ENCODE results near the gene MAJIN. TPM values are rescaled to one million over a fixed set of nuclear protein-coding genes. Genes with fewer than 3 reads are reported as not detected.

The MAJIN gene
- total RNA-seq, 1 donor from 2014 or later: not detected

DNA sequence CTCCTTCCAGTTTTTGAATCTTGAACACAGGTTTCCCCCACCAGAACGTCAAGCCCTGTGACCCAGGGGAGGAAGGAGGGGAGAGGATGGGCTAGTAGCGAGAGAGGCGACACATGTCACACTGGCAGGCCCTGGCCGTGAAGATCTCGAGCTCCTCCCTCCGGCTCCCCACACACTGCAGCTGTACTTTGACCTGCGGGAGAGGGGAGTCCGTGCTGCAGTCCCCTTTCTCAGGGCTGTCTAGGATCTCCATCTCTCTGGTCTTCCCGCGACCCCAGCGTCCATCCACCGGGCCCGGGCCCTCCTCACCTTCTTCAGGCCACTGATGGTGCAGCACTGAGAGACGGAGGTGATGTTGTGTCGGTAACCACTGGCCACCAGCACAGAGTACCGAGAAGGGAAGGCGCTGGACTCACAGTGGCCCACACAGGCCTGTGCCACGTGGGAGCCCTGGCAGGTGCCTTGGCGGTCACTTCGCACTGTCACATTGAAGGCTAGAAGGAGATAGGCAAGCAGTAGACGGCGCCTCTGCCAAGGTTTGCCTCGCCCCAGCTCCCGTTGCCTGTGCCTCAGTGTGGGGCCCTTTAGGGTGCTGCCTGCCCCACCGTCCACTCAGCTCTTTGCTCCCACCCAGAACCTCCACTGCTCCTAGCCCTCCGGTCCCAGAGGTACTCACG is 37.1 kb downstream of the MAJIN start:
- Mint-ChIP-seq H3K27ac (no peak overlapping the region), H3K36me3 (ENCODE audit: low read depth) (peaks cover 16% of the 10 kb centered on the region), H3K27me3 (ENCODE audit: insufficient read depth) (peaks cover 2% of the 10 kb centered on the region), H3K4me1 (ENCODE audit: low read depth) (no peaks in the 10 kb centered on the region), H3K4me3 (no peak overlapping the region), H3K9me3 (no peaks in the 10 kb centered on the region)
- intact Hi-C loops (cut with micrococcal nuclease): no loop called here
- DNase-seq (ENCODE audit: low spot score): no peak

DNA sequence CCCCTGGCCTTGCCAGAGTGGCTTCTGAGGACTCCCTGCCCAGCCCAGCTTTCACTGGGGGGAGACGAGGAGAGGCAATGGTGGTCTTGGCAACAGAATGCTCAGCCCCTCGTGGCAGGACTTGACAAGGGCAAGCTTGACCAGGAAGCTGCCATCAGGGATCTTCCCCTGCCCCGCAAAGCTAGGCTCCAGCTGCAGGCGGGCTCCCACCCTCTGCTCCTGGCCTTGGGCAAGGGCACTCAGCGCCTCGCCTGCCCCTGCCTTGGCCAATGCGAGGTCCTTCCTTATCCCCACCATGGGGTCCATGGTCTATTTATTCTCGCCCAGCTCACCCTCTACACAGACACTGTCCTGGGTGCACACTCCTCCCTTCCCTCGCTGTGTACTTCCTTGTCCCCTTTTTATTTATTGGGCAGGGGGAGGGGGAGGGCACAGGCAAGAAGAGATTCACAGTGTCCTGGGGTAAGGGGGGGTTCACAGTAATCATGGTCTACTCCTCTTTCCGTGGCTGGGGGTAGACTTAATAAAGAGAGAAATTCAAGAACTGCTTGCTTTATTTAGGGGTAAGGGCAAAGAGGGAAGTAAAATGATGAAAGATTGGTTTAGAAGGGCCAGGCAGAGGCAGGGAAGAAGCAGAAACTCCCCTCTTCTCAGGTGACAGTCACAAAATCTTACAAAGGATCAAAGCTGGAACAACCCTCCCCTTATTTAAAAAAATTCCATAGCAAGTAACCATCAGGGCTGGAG is 37.8 kb downstream of the MAJIN start:
- Mint-ChIP-seq H3K4me3 (no peak overlapping the region), H3K9me3 (no peaks in the 10 kb centered on the region), H3K27me3 (ENCODE audit: insufficient read depth) (peaks cover 2% of the 10 kb centered on the region), H3K36me3 (ENCODE audit: low read depth) (peaks cover 17% of the 10 kb centered on the region), H3K4me1 (ENCODE audit: low read depth) (no peaks in the 10 kb centered on the region), H3K27ac (no peak overlapping the region)
- intact Hi-C loops (cut with micrococcal nuclease): no loop called here
- no peak for DNase-seq (ENCODE audit: low spot score)

DNA sequence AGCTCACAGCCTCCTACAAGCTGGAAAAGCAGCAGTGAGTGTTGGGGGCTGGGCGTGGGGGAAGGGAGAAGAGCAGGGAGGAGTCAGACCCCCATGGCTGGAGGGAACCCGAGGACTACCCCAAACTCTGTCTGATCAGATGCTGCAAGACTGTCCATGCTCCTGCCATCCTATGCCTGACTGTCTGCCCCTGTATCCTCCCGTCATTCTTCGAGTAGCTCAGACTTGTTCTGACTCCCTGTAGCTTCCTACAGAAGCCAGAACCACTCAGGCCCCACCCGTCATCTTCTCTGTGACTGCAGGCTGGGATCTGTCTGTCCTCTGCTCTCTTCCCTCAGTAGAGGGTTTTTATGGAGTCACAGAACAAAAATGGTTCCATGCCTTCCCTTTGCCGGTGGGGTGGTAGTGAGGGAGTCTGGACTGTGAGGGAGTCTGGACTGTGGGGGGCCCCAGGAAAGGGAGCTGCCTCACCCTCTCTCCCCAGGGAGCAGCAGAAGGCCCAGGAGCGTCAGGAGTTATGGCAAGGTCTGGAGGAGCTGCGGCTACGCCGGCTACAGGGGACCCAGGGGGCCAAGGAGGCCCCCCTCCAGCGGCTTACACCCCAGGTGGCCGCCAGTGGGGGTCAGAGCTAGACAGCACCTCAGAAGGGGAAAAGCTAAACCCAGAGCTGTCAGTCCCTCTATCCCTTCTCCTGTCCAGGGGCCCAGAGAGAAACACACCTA is 38.5 kb downstream of the MAJIN start:
- intact Hi-C loops (cut with micrococcal nuclease): no loop called here
- DNase-seq (ENCODE audit: low spot score): no peak
- H3K4me1 Mint-ChIP-seq (ENCODE audit: low read depth): no peaks in the 10 kb centered on the region
- H3K4me3 Mint-ChIP-seq: no peak overlapping the region
- no peaks in the 10 kb centered on the region for H3K9me3 Mint-ChIP-seq
- no peaks in the 10 kb centered on the region for H3K27me3 Mint-ChIP-seq (ENCODE audit: insufficient read depth)
- H3K27ac Mint-ChIP-seq: no peak overlapping the region
- H3K36me3 Mint-ChIP-seq (ENCODE audit: low read depth): peaks cover 17% of the 10 kb centered on the region

DNA sequence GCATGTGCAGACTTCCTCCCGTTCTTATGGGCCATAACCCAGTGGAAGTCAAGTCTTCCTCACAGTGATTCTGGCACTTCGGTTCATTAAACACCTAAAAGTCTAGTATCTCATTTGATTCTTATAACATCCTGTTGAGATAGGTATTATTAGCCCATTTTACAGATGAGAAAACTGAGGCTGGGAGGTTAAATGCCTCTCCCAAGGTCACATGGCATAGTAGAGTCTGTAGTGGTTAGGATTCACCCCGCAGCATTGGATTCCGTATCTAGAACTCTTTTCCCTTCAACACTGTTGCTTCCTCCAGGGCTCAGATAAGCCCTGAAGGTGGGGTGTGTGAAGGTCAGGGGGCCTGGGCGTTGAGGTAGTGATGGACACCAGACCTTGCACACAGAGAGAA is 39.6 kb downstream of the MAJIN start:
- Mint-ChIP-seq H3K36me3 (ENCODE audit: low read depth) (peaks cover 21% of the 10 kb centered on the region), H3K27ac (no peak overlapping the region)
- intact Hi-C loops (cut with micrococcal nuclease): no loop called here

DNA sequence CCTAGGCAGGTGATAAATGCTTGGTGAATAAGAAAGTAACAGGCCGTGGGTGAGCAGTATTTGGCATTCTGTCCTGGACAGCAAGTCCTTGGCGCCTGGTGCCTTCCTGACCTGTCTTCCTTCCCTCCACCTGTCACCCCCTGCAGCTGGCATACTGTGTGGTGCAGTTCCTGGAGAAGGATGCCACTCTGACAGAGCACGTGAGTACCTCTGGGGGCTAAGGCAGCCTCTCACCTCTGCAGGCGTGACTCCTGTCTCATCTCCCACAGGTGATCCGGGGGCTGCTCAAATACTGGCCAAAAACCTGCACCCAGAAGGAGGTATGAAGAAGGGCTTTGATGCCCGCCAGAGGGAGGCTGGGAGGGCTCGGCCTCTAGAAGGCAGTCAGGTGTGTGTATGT is 40.6 kb downstream of the MAJIN start:
- intact Hi-C loops (cut with micrococcal nuclease): no loop called here
- Mint-ChIP-seq H3K4me1 (ENCODE audit: low read depth) (peaks cover 6% of the 10 kb centered on the region), H3K4me3 (no peak overlapping the region), H3K9me3 (no peaks in the 10 kb centered on the region), H3K27ac (no peak overlapping the region), H3K27me3 (ENCODE audit: insufficient read depth) (no peaks in the 10 kb centered on the region), H3K36me3 (ENCODE audit: low read depth) (peaks cover 27% of the 10 kb centered on the region)
- DNase-seq (ENCODE audit: low spot score): no peak

More for the DNA sequence above, 39.6 kb downstream of the MAJIN start:
- H3K9me3 Mint-ChIP-seq: no peaks in the 10 kb centered on the region
- H3K27me3 Mint-ChIP-seq (ENCODE audit: insufficient read depth): no peaks in the 10 kb centered on the region
- no peak for DNase-seq (ENCODE audit: low spot score)
- peaks cover under 1% of the 10 kb centered on the region for H3K4me1 Mint-ChIP-seq (ENCODE audit: low read depth)
- H3K4me3 Mint-ChIP-seq: no peak overlapping the region

DNA sequence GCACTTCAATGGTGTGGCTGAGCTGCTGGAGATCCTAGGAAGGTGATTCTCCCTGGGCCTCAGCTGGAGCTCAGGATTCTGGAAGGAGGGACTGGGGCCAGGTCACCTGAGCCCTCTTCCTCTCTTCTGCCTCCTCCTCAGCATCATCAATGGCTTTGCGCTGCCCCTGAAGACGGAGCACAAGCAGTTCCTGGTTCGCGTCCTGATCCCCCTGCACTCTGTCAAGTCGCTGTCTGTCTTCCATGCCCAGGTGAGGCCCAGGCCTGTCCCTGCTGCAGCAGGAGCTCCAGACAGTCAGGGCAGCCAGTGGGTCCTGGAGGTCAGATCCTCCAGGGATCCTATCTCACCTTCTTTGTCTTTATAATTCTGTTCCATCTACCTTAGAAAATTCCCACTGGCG is 41.6 kb downstream of the MAJIN start:
- peaks cover 27% of the 10 kb centered on the region for H3K36me3 Mint-ChIP-seq (ENCODE audit: low read depth)
- no peak for DNase-seq (ENCODE audit: low spot score)

DNA sequence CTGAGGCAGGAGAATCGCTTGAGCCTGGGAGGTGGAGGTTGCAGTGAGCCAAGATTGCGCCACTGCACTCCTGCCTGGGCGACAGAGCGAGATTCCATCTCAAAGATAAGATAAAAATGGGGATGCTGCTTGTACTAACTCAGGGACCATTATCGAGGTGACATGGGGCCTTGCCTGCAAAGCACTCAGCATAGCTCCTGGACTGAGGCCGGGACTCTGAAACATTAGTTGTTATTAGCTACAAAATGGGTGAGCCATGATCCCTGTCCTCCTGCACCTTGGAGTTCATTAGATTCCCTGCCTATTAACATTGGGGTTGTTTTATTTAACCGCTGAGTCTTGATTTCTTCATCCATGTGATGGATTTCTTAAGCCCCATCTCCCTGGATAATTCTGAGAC is 42.3 kb downstream of the MAJIN start:
- intact Hi-C loops (cut with micrococcal nuclease): no loop called here
- Mint-ChIP-seq H3K9me3 (no peaks in the 10 kb centered on the region), H3K4me3 (no peak overlapping the region), H3K4me1 (ENCODE audit: low read depth) (peaks cover 10% of the 10 kb centered on the region), H3K27me3 (ENCODE audit: insufficient read depth) (no peaks in the 10 kb centered on the region), H3K36me3 (ENCODE audit: low read depth) (peaks cover 27% of the 10 kb centered on the region), H3K27ac (no peak overlapping the region)
- no peak for DNase-seq (ENCODE audit: low spot score)

More for the DNA sequence above, 41.6 kb downstream of the MAJIN start:
- Mint-ChIP-seq H3K4me3 (no peak overlapping the region), H3K27ac (no peak overlapping the region), H3K27me3 (ENCODE audit: insufficient read depth) (no peaks in the 10 kb centered on the region), H3K9me3 (no peaks in the 10 kb centered on the region), H3K4me1 (ENCODE audit: low read depth) (peaks cover 10% of the 10 kb centered on the region)
- intact Hi-C loops (cut with micrococcal nuclease): no loop called here

DNA sequence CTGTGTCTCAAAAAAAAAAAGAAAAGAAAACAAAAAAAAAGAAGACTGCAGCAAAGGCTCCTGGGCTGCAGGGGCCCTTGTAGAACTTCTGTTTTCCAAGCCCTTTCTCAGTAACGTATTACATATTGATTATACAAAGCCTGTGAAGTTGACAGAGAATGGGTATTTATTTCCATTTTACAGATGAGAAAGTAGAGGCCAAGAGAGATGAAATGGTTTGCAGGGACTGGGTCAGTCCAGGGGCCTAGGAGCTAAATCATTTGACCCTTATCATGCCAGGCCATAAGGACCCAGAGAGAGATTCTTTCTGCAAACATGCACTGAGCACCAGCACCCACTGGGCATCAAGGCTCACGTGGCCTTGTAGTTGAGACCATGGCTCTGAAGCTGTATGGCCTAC is 43.0 kb downstream of the MAJIN start:
- intact Hi-C loops (cut with micrococcal nuclease): no loop called here

DNA sequence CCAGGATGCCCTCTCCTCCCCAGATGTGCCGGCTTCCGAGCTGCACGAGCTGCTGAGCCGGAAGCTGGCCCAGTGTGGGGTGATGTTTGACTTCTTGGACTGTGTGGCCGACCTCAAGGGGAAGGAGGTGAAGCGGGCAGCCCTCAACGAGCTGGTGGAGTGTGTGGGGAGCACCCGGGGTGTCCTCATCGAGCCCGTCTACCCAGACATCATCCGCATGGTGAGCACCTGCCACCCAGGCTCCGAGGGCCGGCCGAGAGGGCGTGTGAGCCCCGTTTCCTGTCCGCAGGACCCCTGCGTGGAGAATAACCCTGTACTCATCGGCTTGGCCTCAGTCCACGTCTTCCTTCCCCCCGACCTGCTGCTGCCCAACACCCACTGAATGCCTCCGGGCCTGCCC is 45.2 kb downstream of the MAJIN start:
- Mint-ChIP-seq H3K36me3 (ENCODE audit: low read depth) (peaks cover 23% of the 10 kb centered on the region), H3K4me1 (ENCODE audit: low read depth) (peaks cover 20% of the 10 kb centered on the region), H3K9me3 (no peaks in the 10 kb centered on the region), H3K27ac (no peak overlapping the region), H3K4me3 (no peak overlapping the region), H3K27me3 (ENCODE audit: insufficient read depth) (no peaks in the 10 kb centered on the region)
- intact Hi-C loops (cut with micrococcal nuclease): no loop called here
- no peak for DNase-seq (ENCODE audit: low spot score)

More for the DNA sequence above, 43.0 kb downstream of the MAJIN start:
- Mint-ChIP-seq H3K27me3 (ENCODE audit: insufficient read depth) (no peaks in the 10 kb centered on the region), H3K4me3 (no peak overlapping the region), H3K27ac (no peak overlapping the region), H3K4me1 (ENCODE audit: low read depth) (peaks cover 16% of the 10 kb centered on the region), H3K36me3 (ENCODE audit: low read depth) (peaks cover 27% of the 10 kb centered on the region), H3K9me3 (no peaks in the 10 kb centered on the region)
- DNase-seq (ENCODE audit: low spot score): no peak

DNA sequence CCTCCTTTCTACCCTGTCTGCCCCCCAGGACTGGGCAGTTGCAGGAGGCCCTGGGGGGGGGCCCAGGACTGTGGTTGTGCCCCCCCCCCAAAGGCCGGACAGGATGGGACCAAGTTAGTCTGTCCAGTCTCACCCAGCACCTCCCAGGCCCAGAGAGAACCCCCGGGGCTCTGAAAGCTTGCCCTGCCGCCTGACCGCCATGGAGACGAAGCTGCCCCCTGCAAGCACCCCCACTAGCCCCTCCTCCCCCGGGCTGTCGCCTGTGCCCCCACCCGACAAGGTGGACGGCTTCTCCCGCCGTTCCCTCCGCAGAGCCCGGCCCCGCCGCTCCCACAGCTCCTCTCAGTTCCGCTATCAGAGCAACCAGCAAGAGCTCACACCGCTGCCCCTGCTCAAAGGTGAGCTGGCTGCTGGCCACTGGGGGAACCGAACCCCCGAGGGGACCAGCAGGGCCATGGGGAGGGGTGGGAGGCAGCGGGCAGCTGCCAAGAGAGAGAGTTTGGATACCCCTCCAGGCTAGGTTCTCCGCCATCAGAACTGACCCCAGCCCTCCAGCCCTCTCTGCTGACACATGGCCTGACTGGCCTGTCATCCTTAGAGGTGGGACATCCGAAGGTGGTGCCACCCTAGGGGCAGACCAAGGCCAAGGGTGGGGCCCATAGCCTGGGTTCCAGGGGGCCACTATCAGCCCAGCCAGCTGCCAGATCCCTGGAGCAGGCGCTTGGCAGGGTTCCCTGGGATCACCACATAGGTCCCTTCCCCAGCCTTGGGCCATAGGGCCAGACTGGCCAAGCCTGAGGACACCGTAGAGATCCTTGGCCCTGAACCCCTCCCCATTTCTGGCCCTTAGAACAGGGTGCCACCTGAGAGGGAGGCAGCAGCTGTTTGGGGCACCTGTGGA is 46.1 kb downstream of the MAJIN start:
- Mint-ChIP-seq H3K27ac (no peak overlapping the region), H3K9me3 (no peaks in the 10 kb centered on the region)

DNA sequence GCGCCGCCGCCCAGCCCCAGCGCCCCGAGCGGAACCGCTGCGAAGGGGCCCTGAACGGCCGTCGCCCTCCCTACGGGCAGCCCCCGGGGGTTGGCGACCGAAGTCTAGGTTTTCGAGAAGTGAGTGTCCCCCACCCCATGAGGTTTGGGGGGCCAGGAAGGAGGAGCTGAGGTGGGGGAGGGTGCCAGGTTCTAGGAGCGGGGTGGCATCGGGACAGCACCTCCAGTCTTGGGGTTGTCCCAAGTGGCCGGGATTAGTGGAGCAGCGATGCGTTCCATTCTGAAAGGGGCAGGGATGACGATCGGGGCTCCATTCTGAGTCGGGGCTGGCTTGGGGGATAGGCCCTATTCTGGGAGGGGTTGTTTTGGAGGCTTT is 47.0 kb downstream of the MAJIN start:
- Mint-ChIP-seq H3K27ac (peak overlapping the region; percentile 18), H3K27me3 (ENCODE audit: insufficient read depth) (no peaks in the 10 kb centered on the region), H3K9me3 (no peaks in the 10 kb centered on the region), H3K4me3 (peak overlapping the region; percentile 93), H3K36me3 (ENCODE audit: low read depth) (peaks cover 11% of the 10 kb centered on the region), H3K4me1 (ENCODE audit: low read depth) (peaks cover 20% of the 10 kb centered on the region)
- intact Hi-C loops (cut with micrococcal nuclease): loop anchor here (1.0 to 2.0 kb wide), 8 partner anchors 9 to 690 kb away; partner anchors contain the start of genes CDCA5, MAP4K2, PCNX3 and SF1
- DNase-seq (ENCODE audit: low spot score): no peak

More for the DNA sequence above, 46.1 kb downstream of the MAJIN start:
- no peak for DNase-seq (ENCODE audit: low spot score)
- intact Hi-C loops (cut with micrococcal nuclease): loop anchor here (2.0 kb wide), 1 partner anchor 123 kb away; the partner anchor contains the start of gene MAP4K2
- peaks cover 20% of the 10 kb centered on the region for H3K4me1 Mint-ChIP-seq (ENCODE audit: low read depth)
- peaks cover 18% of the 10 kb centered on the region for H3K36me3 Mint-ChIP-seq (ENCODE audit: low read depth)
- peak overlapping the region; percentile 93 for H3K4me3 Mint-ChIP-seq
- no peaks in the 10 kb centered on the region for H3K27me3 Mint-ChIP-seq (ENCODE audit: insufficient read depth)

Data from activated T-helper 1 cell treated with anti-CD3 and anti-CD28 coated beads, Interleukin-12 subunit alpha, Interleukin-12 subunit beta, Interleukin-2, Interleukin-4 antibody, amounts not matched to agents 30 ng/mL and 10 ng/mL and 1 ng/mL, durations not matched to agents 14 hours and 24 hours and 36 hours (primary cell).